Measurements from ENCODE around the gene EFHD1.

- TF ChIP-seq, protein P1, sequence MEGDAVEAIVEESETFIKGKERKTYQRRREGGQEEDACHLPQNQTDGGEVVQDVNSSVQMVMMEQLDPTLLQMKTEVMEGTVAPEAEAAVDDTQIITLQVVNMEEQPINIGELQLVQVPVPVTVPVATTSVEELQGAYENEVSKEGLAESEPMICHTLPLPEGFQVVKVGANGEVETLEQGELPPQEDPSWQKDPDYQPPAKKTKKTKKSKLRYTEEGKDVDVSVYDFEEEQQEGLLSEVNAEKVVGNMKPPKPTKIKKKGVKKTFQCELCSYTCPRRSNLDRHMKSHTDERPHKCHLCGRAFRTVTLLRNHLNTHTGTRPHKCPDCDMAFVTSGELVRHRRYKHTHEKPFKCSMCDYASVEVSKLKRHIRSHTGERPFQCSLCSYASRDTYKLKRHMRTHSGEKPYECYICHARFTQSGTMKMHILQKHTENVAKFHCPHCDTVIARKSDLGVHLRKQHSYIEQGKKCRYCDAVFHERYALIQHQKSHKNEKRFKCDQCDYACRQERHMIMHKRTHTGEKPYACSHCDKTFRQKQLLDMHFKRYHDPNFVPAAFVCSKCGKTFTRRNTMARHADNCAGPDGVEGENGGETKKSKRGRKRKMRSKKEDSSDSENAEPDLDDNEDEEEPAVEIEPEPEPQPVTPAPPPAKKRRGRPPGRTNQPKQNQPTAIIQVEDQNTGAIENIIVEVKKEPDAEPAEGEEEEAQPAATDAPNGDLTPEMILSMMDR (IDR thresholded peaks at IDR 0.05) = no peak
- no peak for TF ChIP-seq POLR2A (IDR thresholded peaks at IDR 0.05)
Observed at GRCh38 chr2:232622563-232622962, 10.8 kb upstream of the EFHD1 start.

Measured in body of pancreas (tissue), 4 donors.